ENCODE measurements around the gene THOC2.
"Not testable (repeated sequence)": the region's sequence is repeated elsewhere in the genome, so short reads cannot be mapped to it uniquely, and the experiment has no call there.

Gene THOC2

GRCh38 chrX:123732670-123733363 lies at the start of gene THOC2:
Gene THOC2 (minus strand): TSS chrX:123733052. CDS start chrX:123733022, 30 bp downstream.
- TF ChIP-seq POLR2A (IDR thresholded peaks at IDR 0.05; ENCODE audit: low read depth, low read length), result peak; percentile 32; the same call in 1 of the 2 replicates
- DNase-seq (ENCODE audit: insufficient read length, low spot score), result peak; percentile 67
- FAIRE-seq, result peak; percentile 95

- not testable (repeated sequence) for DNase-seq (ENCODE audit: insufficient read length, low spot score); FAIRE-seq
Observed at GRCh38 chrX:123781786-123782185, 48.9 kb upstream of the THOC2 start.

- DNase-seq (ENCODE audit: insufficient read length, low spot score) (no peak), FAIRE-seq (no peak)
- no peak for TF ChIP-seq POLR2A (IDR thresholded peaks at IDR 0.05; ENCODE audit: low read depth, low read length)
Observed at GRCh38 chrX:123779908-123780396, 47.1 kb upstream of the THOC2 start.

- no peak for DNase-seq (ENCODE audit: insufficient read length, low spot score)
- no peak for TF ChIP-seq POLR2A (IDR thresholded peaks at IDR 0.05; ENCODE audit: low read depth, low read length)
- FAIRE-seq, result no peak
Observed at GRCh38 chrX:123773258-123773988, 40.6 kb upstream of the THOC2 start.

- no peak for TF ChIP-seq POLR2A (IDR thresholded peaks at IDR 0.05; ENCODE audit: low read depth, low read length)
- no peak for FAIRE-seq
- DNase-seq (ENCODE audit: insufficient read length, low spot score), result no peak
Observed at GRCh38 chrX:123771449-123772064, 38.7 kb upstream of the THOC2 start.

GRCh38 chrX:123764967-123765871 lies 32.4 kb upstream of the THOC2 start:
- TF ChIP-seq POLR2A (IDR thresholded peaks at IDR 0.05; ENCODE audit: low read depth, low read length), result 0 out of 2 replicates have a peak, but pooled peaks have one; percentile 11
- FAIRE-seq (no peak), DNase-seq (ENCODE audit: insufficient read length, low spot score) (peak; percentile 66)

- DNase-seq (ENCODE audit: insufficient read length, low spot score); FAIRE-seq: not testable (repeated sequence)
Observed at GRCh38 chrX:123759849-123760248, 27.0 kb upstream of the THOC2 start.

GRCh38 chrX:123757794-123758193 lies 24.9 kb upstream of the THOC2 start:
- not testable (repeated sequence) for FAIRE-seq; DNase-seq (ENCODE audit: insufficient read length, low spot score)

- DNase-seq (ENCODE audit: insufficient read length, low spot score) (no peak), FAIRE-seq (no peak)
- no peak for TF ChIP-seq POLR2A (IDR thresholded peaks at IDR 0.05; ENCODE audit: low read depth, low read length)
Observed at GRCh38 chrX:123756320-123756719, 23.5 kb upstream of the THOC2 start.

GRCh38 chrX:123755107-123755506 lies 22.3 kb upstream of the THOC2 start:
- no peak for DNase-seq (ENCODE audit: insufficient read length, low spot score)
- TF ChIP-seq POLR2A (IDR thresholded peaks at IDR 0.05; ENCODE audit: low read depth, low read length), result no peak
- no peak for FAIRE-seq

- no peak for TF ChIP-seq POLR2A (IDR thresholded peaks at IDR 0.05; ENCODE audit: low read depth, low read length)
- FAIRE-seq (no peak), DNase-seq (ENCODE audit: insufficient read length, low spot score) (no peak)
Observed at GRCh38 chrX:123753656-123754350, 21.0 kb upstream of the THOC2 start.

- DNase-seq (ENCODE audit: insufficient read length, low spot score) (no peak), FAIRE-seq (no peak)
- TF ChIP-seq POLR2A (IDR thresholded peaks at IDR 0.05; ENCODE audit: low read depth, low read length), result no peak
Observed at GRCh38 chrX:123749643-123750042, 16.8 kb upstream of the THOC2 start.

- FAIRE-seq (no peak), DNase-seq (ENCODE audit: insufficient read length, low spot score) (no peak)
- TF ChIP-seq POLR2A (IDR thresholded peaks at IDR 0.05; ENCODE audit: low read depth, low read length), result no peak
Observed at GRCh38 chrX:123745511-123745910, 12.7 kb upstream of the THOC2 start.
